Mucosa of gallbladder (tissue), 1 donor: ENCODE measurements around the gene SLC22A17. TPM values are rescaled to one million over a fixed set of nuclear protein-coding genes. Genes with fewer than 3 reads are reported as not detected.
A peak's percentile ranks its signal among the peaks of the same experiment; 100 is the strongest.

Experiments
- DNase-seq: peaks from one replicate; pipeline ENCODE4 v3.0.0-alpha.2; 2020; ENCODE audit warnings: low spot score
- total RNA-seq: library from RNA; stranded (reverse); gene quantifications from one replicate; pipeline ENCODE4 v1.2.1, GENCODE V29; 2021
- donor health status: DM: no; HTN: no; CAD: no.

The SLC22A17 gene
- total RNA-seq, 1 donor from 2014 or later = 64.3 TPM

DNA sequence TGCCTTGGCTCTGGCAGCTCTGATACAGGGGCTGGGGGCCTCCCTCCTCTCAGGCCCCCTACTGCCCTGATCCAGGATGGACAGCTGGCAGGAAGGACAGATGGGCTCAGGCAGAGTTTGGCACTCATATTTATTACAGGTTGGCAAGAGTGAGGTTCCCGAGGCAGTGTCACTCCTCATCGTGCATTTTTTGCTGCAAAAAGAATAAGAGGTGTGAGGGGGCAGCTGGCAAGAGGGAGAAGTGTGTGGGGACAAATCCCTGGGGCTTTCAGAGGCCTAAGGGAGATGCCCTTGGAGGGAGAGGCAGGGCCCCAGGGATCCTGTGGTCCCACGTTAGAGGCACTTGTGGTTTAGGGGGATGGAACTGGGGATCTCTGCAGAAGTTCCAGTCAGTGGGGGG lies 29.2 kb upstream of the SLC22A17 start:
- no peak for DNase-seq

DNA sequence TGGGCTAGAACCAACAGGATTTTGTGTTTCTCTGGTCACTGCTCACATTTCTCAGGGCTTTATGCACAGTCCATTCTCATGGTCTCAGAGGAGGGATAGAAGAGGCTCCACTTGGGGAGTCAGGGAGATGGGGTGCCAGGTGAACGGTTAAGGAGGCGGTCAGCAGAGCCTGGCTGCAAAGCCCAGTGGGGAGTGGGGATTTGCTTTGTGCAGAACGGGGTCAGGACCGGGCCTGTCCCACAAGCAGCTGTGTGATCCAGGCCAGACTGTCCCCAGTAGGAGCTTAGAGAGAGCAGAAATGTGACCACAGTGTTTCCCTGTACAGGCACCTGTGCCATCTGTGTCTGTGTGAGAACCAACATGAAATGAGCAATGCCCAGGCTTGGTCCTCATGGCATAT lies 28.3 kb upstream of the SLC22A17 start:
- no peak for DNase-seq

DNA sequence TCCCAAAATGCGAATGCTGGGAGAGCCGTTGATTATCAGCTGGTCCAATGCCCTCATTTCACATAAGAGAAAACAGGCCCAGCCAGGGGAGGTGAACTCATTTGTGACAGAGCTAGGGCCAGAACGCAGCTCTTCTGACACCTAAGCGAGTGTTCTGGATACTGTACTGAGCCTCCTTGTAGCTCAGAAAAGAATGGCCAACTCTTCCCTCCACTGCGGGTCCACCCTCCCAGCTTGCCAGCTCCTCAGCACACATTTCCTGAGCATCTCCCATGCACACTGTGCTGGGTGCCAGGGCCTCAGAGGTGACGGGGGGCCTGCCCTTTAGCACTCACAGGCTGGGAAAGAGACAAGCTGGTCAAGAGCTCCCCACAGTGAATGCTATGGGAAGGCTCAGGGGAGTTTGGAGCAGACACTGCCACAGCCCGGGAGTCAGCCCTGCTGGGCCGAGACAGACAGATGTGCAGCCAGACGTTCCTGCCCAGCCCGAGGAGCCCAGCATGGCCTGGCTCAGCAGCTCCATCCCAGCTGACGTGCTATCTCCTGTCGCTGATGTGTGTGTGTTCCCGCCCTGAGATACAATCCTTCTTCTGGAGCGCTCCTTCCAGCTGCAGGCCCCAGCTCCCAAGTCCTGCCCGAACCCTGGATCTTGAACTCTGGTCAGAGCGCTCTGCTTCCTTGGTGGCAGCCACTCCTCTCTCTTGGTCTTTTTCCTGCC lies 27.7 kb upstream of the SLC22A17 start:
- DNase-seq = no peak

DNA sequence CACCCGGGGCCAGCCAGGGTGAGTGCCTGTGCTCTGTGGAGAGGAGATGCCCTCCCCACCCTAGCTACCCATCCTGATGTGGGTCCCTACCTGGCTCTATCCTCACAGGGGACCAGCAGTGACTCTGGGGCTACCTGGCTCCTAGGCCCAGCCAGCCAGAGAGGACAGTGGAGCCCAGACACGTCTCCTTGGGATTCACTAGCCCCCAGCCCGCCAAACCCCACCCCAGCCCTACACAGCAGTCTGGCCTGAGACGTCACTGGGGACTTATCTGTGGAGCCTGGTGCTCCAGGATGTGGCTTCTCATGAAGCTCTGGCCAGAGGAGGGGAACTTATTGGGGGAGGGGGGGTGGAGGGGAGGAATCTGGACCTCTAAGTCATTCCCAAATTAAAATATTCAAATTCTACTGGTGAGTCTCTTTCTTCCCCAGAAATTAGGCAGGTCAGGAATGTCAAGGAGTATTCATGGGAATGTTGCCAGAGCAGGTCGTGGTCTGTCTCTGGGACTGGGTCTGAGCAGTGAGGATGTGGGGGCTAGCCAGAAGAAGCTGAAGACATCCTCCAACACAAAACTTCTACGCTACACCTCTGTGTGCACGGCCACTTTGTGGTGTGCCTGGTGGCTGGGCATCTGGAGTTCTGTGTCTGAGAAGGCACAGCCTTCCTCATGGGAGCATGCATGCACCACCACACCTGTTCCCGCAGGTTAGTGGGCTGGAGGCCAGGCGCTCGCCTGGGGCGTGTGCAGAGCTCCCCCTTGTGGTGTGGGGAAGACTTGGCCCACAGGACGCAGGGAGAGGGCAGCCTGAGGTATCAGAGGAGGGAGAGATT lies 26.9 kb upstream of the SLC22A17 start:
- DNase-seq = peak; percentile 59

DNA sequence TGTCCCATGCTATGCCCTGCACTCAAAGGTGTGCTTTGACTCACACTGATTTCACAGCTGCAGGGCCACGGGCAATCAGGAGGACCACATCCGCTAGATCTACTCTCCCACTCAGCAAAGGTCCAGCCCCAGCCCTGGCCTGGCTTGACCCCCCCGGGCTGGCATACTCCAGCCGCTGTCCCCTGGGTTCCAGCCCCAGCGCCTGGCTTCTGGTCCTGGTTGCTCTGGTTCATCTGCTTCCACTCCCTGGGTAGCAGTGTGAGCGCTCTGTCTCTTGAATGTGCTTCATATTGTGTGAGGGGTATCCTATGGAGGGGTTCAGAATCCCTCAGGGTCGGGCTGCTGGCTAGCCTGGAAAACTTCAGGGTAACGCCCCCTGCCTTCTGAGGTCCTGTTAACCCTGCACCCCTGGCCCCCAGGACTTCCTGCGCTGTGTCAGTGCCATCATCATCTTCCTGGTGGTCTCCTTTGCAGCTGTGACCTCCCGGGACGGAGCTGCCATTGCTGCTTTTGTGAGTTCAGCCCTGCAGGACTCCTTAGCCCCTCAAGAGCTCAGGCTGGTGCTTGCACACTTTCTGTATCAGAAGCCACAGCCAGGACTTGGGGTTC lies 26.0 kb upstream of the SLC22A17 start:
- no peak for DNase-seq

DNA sequence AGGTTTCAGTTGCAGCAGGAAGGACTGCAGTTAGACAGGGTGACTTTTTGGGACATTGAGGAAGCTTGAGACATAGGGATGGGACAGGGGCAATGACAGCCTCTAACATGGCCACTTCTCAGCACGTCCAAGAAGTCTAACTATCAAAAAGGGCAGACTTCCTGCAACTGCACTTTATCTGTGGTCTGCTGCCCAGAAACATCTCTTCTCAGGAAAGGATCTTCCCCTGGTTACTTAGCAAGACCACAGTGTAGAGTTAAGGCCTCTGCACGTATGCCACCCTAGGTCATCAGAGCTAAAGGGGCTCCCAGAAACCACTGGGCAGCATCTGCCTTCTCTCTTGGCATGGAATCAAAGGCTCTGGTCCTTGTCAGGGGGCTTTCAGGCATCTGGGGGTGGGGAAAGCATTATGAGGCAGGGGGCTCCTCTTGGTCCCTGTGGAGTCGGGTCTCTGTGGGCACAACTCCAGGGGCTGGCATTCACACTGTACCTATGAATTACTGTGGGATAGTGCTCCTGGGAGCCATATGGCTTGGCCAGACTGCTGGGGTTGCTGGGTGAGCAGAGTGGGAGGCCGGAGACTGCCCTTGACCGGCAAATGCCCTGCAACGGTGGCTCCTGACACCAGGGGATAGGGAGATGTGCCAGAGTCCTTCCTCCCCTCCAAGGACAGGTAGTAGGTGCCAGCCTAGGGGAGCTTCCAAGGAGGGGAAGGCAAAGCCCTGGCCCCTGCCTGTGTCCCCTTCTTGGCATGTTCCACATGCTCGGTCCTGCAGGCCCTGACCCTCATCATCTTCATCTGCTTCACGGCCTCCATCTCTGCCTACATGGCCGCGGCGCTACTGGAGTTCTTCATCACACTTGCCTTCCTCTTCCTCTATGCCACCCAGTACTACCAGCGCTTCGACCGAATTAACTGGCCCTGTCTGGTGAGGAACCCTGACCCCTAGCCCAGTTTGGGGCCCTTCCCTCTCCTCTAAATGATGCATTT lies 25.2 kb upstream of the SLC22A17 start:
- no peak for DNase-seq

DNA sequence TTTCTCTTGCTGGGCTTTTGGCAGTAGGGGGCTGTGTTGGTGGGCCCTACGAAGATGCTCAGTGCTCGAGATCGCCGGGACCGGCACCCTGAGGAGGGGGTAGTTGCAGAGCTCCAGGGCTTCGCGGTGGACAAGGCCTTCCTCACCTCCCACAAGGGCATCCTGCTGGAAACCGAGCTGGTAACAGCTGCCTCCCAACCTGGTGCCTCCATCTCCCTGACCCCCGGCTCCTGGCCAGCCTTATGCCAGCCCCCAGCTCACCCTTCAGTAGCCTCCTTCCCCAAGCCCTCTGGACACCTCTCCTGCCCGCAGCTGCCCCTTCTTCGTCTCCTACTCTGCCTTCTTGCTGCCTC lies 24.5 kb upstream of the SLC22A17 start:
- no peak for DNase-seq

DNA sequence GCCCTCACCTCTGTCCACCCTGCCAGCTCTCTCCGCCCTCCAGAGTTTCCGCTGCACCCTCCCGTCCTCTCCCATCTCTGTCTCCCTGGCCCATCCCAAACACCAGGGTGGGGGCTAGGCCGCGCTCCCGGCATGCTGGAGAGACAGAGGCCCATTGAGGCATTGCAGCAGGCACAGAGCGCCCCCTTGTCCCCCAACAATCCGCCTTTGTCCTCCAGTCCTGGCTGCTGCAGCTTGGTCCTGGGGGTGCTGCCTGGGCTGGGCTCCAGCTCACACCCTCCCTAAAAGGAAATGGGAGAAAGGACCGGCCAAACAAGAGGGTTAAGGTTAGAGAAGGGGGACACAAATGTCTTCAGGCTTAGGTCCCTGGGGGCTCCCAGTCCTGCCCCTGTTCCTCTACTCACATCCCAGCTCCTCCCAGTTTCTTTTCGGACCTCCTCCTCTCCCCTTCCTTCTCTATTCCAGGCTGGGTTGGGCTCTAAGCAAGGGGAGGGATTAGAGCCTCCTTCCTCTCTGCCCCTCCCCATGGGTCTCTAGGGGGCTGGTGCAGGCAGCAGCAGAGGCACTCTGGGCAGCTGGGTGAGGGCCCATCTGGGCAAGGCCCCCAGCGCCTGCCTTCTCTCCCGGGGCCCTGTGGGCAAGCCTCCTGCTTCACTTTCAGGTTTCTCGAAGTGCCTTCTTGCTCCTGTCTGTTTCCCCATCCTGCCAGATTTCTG lies 24.0 kb upstream of the SLC22A17 start, which contains the start of gene CMTM5:
Gene CMTM5, plus strand, starts transcription at position 565 of the 716 bp plus-strand sequence. CDS start 206 bp downstream, outside the sequence.
- no peak for DNase-seq

DNA sequence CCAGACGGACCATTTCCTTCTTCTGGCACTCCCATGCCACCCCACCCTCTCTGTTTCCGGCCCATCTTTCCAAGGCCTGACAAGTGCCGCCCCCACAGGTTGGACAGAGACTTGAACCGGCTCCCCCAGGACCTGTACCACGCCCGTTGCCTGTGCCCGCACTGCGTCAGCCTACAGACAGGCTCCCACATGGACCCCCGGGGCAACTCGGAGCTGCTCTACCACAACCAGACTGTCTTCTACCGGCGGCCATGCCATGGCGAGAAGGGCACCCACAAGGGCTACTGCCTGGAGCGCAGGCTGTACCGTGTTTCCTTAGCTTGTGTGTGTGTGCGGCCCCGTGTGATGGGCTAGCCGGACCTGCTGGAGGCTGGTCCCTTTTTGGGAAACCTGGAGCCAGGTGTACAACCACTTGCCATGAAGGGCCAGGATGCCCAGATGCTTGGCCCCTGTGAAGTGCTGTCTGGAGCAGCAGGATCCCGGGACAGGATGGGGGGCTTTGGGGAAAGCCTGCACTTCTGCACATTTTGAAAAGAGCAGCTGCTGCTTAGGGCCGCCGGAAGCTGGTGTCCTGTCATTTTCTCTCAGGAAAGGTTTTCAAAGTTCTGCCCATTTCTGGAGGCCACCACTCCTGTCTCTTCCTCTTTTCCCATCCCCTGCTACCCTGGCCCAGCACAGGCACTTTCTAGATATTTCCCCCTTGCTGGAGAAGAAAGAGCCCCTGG lies 23.0 kb upstream of the SLC22A17 start:
- DNase-seq = no peak

DNA sequence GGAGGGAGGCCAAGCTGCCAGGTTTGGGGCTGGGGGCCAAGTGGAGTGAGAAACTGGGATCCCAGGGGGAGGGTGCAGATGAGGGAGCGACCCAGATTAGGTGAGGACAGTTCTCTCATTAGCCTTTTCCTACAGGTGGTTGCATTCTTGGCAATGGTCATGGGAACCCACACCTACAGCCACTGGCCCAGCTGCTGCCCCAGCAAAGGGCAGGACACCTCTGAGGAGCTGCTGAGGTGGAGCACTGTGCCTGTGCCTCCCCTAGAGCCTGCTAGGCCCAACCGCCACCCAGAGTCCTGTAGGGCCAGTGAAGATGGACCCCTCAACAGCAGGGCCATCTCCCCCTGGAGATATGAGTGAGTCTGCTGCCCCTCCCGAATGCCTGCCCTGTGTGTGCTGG lies 20.4 kb upstream of the SLC22A17 start:
- DNase-seq = no peak

DNA sequence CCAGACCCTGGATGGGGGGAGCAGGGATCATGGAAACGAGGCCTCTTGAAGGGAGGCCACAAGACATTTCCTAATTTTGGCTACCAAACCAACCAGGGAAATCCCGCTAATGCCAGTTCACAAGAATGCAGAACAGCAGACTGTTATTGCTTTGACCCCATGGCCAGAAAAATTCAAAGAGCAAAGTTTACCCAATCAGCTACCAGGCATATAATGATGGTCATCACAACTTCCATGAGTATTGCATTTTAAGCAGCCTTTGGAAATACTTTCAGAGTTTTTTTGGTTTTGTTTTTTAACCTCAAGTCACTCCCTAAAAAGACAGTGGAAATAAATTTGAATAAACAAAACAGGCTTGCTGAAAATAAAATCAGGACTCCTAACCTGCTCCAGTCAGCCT lies 19.8 kb upstream of the SLC22A17 start, which contains the start of gene IL25:
Gene IL25, plus strand, starts transcription at position 301 of the 400 bp plus-strand sequence.
- no peak for DNase-seq

DNA sequence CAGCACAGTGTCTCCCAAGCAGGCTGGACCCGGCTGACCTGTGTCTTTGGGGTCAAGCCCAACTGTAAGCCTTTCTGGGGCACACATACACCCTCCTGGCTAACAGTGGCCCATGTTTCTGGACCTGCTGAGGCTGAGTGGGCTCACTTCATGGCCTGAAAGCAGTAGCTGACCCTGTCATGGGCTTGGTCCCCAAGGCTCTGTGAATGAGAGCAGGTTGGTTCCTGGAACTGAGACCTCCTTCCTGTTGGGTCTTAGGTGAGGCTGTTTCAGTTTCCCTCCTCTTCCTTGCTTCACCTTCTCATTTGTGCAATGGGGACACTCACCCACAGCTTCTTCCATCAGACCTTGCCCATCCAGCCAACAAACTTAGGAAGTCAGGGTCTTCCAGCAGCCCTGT lies 19.2 kb upstream of the SLC22A17 start:
- no peak for DNase-seq

DNA sequence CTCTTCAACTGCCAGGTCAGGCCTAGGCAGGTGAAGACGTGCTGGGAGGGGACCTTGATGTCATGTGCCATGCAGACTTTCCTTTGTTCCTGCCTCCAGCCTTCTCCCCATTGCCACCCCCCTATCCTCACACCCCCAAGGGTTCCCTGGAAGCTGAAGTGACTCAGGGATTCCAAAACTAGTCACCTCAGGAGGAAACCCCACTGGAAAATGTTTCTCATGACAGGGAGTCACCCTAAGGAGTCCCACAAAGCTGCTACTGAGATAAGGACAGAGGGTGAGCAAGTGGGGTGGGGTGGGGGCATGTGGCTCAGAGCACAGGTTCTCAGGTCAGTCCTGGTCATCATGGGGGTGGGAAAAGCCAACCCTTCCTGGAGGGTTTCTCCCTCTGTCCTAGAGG lies 17.5 kb upstream of the SLC22A17 start:
- DNase-seq = no peak

DNA sequence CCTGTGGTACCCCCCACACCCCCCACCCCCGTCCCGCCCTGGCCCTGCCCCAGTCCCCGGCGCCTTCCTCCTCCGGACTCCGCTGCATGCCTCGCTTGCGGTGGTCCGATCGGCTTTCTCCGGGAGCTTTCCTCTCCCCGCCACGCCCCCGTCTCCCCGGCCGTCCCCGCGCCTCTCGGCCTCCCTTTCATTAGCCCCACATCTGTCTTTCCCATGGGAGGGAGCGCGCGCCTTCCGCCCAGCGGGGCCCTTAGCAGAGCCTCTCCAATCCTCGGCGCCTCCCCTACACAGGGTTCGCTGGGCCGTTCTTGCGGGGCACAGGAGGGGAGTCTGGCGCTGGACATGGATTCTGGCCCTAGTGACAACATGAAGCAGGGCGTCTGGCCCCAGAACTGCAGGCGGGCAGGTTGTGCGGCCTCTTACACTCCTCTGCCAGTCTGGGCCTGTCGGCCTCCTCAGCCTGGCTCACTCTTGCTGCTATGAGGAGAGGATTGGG lies 13.8 kb upstream of the SLC22A17 start:
- peak; percentile 42 for DNase-seq

DNA sequence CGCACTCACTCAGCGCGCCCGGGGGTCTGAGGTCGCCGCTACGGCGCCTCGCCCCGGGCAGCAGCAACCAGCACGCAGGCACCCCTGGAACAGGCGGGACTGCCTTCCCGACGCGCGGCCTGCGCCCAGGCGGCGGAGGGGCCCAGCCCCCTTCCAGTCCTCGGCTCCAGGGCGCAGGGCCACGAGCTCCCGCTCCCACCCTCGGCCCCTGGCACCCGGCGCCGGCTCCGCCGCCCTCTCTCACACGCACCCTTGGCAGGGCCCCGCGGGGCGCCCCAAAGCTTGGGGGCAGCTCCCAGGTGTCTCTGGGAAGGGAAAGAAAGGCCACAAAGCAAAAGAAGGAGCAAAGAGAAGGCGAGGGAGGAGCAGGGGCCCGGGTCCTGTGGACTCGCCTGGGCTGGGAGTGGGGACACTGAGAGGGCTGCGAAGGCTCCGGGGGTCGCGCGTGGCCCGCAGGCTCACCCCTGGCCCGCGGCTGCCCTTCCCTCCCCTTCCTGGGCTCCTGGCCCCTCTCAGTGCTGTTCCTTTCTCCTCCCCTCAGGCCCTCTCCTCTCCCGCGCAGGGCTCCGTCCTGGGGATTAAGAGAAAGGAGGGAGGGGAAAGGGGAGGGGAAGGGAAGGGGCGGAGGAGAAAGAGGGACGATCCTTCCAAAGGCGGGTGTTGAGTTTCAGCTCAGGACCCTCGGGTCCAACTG lies 13.2 kb upstream of the SLC22A17 start:
- DNase-seq = no peak

DNA sequence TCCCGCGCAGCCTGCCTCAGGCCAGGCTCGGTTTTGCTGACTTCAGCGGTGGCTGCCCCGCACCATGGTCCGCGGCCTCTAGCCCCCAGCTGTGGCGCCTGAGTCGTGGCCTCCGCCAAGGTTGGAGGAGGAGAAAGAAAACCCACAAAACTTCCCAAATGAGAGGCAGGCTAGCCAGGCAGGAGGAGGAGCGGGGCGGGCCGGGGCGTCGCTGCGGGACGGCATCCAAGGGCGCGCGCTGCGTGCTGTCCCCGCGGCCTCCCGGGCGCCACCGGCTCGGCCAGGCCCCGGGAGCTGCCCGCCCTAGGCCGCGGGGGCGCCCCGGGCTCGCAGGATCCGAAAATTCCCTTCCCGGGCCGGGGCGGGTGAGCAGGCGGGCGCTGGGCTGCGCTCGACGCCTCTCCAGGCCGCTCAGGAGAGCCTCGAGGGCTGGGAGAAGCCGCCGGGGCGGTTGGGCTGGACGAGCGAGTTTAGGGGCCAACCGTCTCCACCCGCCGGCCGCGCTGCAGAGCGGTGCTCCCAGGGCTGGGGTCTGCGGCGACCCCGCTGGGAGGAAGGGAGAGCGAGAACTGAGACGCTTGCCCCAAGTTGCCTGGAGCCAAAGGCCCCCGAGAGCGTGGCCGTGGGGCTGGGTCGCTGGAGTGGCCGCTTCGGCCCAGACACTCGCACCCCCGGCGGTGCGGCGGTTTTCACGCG lies 12.5 kb upstream of the SLC22A17 start, which contains the start of gene EFS:
Gene EFS, minus strand, starts transcription at position 137 of the 696 bp plus-strand sequence. CDS start 147 bp downstream, outside the sequence.
- DNase-seq = no peak

DNA sequence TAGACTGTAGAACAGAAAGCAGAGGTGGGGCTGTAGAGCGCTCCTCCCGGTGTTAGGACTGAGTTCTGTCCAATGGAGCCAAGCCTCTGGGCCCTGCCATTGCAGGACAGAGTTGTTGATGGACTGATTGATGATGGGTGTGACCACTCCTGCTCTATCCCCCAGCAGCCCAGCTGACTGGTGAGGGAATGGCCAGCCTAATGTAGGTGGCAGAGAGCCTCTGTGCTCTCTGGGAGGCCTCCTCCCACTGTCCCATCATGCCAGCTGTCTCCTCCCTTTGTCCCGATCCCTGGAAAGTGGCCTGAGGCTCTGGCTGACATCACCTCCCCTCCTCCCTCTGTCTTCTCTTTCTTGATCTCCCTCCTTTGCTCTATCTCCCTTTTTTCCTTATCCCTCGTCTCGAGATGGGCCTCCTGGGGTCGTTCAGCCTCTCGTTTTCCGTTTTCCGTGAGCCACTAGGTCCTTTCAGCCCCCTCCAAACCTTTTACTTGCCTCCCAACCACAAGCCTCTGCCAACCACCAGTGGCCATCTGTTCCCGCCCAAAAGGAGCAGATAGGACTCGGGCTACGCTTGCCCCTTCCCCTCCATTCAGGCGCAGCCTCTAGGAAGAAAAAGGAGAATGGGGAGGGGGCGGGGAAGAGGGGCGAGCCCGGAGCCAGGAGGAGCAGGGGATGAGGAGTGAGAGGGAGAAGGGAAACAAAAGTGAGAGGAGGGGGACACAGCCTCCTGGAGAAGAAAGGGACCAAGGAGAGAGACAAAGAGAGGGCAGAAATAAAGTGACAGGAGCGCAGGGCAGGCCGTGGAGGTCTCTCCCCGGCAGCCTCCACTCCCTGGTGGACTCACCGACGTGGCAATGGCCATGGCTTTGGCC lies 11.7 kb upstream of the SLC22A17 start:
- no peak for DNase-seq
